ENCODE data around the gene BEST1. TPM values are rescaled to one million over a fixed set of nuclear protein-coding genes. Genes with fewer than 3 reads are reported as not detected.

The BEST1 gene
- total and polyA plus RNA-seq, 2 donors (not counting 1 experiment from before 2014, with no cell fraction given): 2.5 to 15.2 TPM

- Histone ChIP-seq H3K9ac (ENCODE audit: insufficient read depth, low read length) (no peak overlapping the region), H4K20me1 (ENCODE audit: control insufficient read depth, extremely low read depth, insufficient read depth, low read length) (no peaks in the 10 kb centered on the region), H3K79me2 (ENCODE audit: control insufficient read depth, insufficient read depth, low read length) (no peaks in the 10 kb centered on the region), H3K4me1 (ENCODE audit: control insufficient read depth, extremely low read depth, insufficient read depth, low read length) (no peaks in the 10 kb centered on the region), H2AFZ (ENCODE audit: low read length) (no peak overlapping the region), H3K27me3 (ENCODE audit: control insufficient read depth, insufficient read depth, low read length) (no peaks in the 10 kb centered on the region), H3K4me2 (ENCODE audit: extremely low read depth, insufficient read depth, low read length) (no peak overlapping the region), H3K27ac (ENCODE audit: insufficient read depth, low read length) (no peak overlapping the region), H3K4me3 (replicated peaks in 1 of 4; ENCODE audit: control extremely low read depth in 1 of 4, insufficient read depth in 1 of 4, low read depth in 3 of 4, low read length in 4 of 4) (no peak overlapping the region), H3K36me3 (ENCODE audit: control insufficient read depth, insufficient read depth, low read length) (peaks cover 3% of the 10 kb centered on the region), H3K9me3 (ENCODE audit: control insufficient read depth, insufficient read depth, low read depth, low read length) (no peaks in the 10 kb centered on the region)
- DNase-seq (ENCODE audit: low read depth in 2 of 2): no peak
- TF ChIP-seq CTCF (conservative IDR thresholded peaks at IDR 0.05 in 1 of 2, IDR thresholded peaks at IDR 0.05 in 1 of 2; ENCODE audit: low read depth in 1 of 2, low read length in 2 of 2): no peak
- no peak for TF ChIP-seq EZH2 (IDR thresholded peaks at IDR 0.05; ENCODE audit: low read length, missing control alignments)
Measured at GRCh38 chr11:61903845-61904244, 46.3 kb upstream of the BEST1 start.

- H3K4me3 ChIP-seq (replicated peaks in 1 of 4; ENCODE audit: control extremely low read depth in 1 of 4, insufficient read depth in 1 of 4, low read depth in 3 of 4, low read length in 4 of 4): no peak overlapping the region
- no peaks in the 10 kb centered on the region for H3K9me3 ChIP-seq (ENCODE audit: control insufficient read depth, insufficient read depth, low read depth, low read length)
- H3K36me3 ChIP-seq (ENCODE audit: control insufficient read depth, insufficient read depth, low read length): peaks cover 3% of the 10 kb centered on the region
- TF ChIP-seq CTCF (conservative IDR thresholded peaks at IDR 0.05 in 1 of 2, IDR thresholded peaks at IDR 0.05 in 1 of 2; ENCODE audit: low read depth in 1 of 2, low read length in 2 of 2) (no peak), EZH2 (IDR thresholded peaks at IDR 0.05; ENCODE audit: low read length, missing control alignments) (no peak)
- H3K79me2 ChIP-seq (ENCODE audit: control insufficient read depth, insufficient read depth, low read length): no peaks in the 10 kb centered on the region
- DNase-seq (ENCODE audit: low read depth in 2 of 2): no peak
- no peak overlapping the region for H3K9ac ChIP-seq (ENCODE audit: insufficient read depth, low read length)
- H3K4me2 ChIP-seq (ENCODE audit: extremely low read depth, insufficient read depth, low read length): no peak overlapping the region
- no peak overlapping the region for H2AFZ ChIP-seq (ENCODE audit: low read length)
- H3K27ac ChIP-seq (ENCODE audit: insufficient read depth, low read length): no peak overlapping the region
- H3K27me3 ChIP-seq (ENCODE audit: control insufficient read depth, insufficient read depth, low read length): no peaks in the 10 kb centered on the region
- H4K20me1 ChIP-seq (ENCODE audit: control insufficient read depth, extremely low read depth, insufficient read depth, low read length): no peaks in the 10 kb centered on the region
- H3K4me1 ChIP-seq (ENCODE audit: control insufficient read depth, extremely low read depth, insufficient read depth, low read length): no peaks in the 10 kb centered on the region
Measured at GRCh38 chr11:61904539-61905048, 45.6 kb upstream of the BEST1 start.

GRCh38 chr11:61905067-61905696 lies 45.0 kb upstream of the BEST1 start:
- Histone ChIP-seq H3K4me2 (ENCODE audit: extremely low read depth, insufficient read depth, low read length) (no peak overlapping the region), H3K9me3 (ENCODE audit: control insufficient read depth, insufficient read depth, low read depth, low read length) (no peaks in the 10 kb centered on the region), H3K9ac (ENCODE audit: insufficient read depth, low read length) (no peak overlapping the region), H3K4me1 (ENCODE audit: control insufficient read depth, extremely low read depth, insufficient read depth, low read length) (no peaks in the 10 kb centered on the region), H3K27ac (ENCODE audit: insufficient read depth, low read length) (no peak overlapping the region), H3K4me3 (replicated peaks in 1 of 4; ENCODE audit: control extremely low read depth in 1 of 4, insufficient read depth in 1 of 4, low read depth in 3 of 4, low read length in 4 of 4) (no peak overlapping the region), H3K27me3 (ENCODE audit: control insufficient read depth, insufficient read depth, low read length) (no peaks in the 10 kb centered on the region), H4K20me1 (ENCODE audit: control insufficient read depth, extremely low read depth, insufficient read depth, low read length) (no peaks in the 10 kb centered on the region), H3K79me2 (ENCODE audit: control insufficient read depth, insufficient read depth, low read length) (no peaks in the 10 kb centered on the region), H2AFZ (ENCODE audit: low read length) (no peak overlapping the region), H3K36me3 (ENCODE audit: control insufficient read depth, insufficient read depth, low read length) (peaks cover 3% of the 10 kb centered on the region)
- DNase-seq (ENCODE audit: low read depth in 2 of 2): no peak
- no peak for TF ChIP-seq CTCF (conservative IDR thresholded peaks at IDR 0.05 in 1 of 2, IDR thresholded peaks at IDR 0.05 in 1 of 2; ENCODE audit: low read depth in 1 of 2, low read length in 2 of 2)
- TF ChIP-seq EZH2 (IDR thresholded peaks at IDR 0.05; ENCODE audit: low read length, missing control alignments): no peak
